Sigmoid colon (tissue), 4 donors: ENCODE results near the gene IGFL2.

Experiments
- CTCF ChIP-seq, 4 experiments: fragments of 450-650 bp in 3 of 4; fragments of 200-600 bp in 1 of 4; IDR thresholded peaks; one replicate each; pipeline ENCODE4 v1.5.1; 2016 to 2019; ENCODE audit warnings: antibody characterized with exemption in 4 of 4, mild to moderate bottlenecking in 3 of 4, moderate library complexity in 2 of 4
- EP300 ChIP-seq, 4 donors: sonication (generic); formaldehyde crosslinking; IDR thresholded peaks; one replicate each; pipeline ENCODE4 v1.6.1; 2017; ENCODE audit warnings: antibody characterized with exemption in 4 of 4
- POLR2AphosphoS5 ChIP-seq, 4 donors: sonication (generic); formaldehyde crosslinking; IDR thresholded peaks; one replicate each; pipeline ENCODE4 v1.6.1; 2017; ENCODE audit warnings: antibody characterized with exemption in 4 of 4

DNA sequence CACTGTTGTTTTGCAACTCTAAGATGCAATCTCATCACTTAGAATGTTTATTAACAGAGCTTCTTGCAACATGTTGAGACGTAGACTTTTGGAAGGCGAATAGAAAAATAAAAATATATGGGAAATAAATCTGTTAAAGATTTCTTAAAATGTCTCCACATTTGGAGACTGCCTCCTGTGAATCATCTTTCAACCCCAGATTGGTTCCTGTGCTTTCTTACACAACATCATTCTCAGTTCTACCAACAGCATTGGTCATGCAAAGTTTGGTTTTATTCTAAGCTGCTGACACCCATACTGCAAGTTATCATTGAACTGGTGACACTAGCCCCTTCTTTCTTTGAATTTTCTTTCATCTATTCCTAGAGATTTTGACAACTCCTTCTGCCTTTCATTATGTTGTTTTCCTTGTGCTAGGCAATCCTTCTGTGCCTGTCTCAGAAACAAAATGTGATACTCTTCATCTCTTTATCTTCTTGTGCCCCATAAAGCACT, 21.9 kb upstream of the IGFL2 start:
- TF ChIP-seq CTCF (IDR thresholded peaks at IDR 0.05), result no peak
- no peak for TF ChIP-seq POLR2AphosphoS5 (IDR thresholded peaks at IDR 0.05)
- TF ChIP-seq EP300 (IDR thresholded peaks at IDR 0.05), result no peak
